ENCODE results near the gene TMEM45A.
"Not testable (repeated sequence)": the region's sequence is repeated elsewhere in the genome, so short reads cannot be mapped to it uniquely, and the experiment has no call there.

TMEM45A gene

DNA sequence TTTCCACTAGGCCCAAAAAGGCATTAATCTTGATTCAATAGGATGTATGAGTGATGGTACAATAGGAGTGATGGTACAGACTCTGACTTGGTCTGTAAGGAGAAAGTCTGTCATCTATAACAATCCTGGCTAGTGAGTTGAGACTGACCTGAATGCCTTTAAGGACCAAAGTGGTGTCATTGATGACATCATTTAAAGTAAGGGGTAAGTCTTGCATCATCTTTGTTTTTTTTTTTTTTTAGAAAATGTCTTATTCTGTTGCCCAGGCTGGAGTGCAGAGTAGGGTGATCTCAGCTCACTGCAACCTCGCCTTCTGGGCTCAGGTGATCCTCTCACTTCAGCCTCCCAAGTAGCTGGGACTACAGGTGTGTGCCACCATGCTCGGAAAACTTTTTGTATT, 5.6 kb upstream of the TMEM45A start:
- DNase-seq (ENCODE audit: low read depth): no peak

DNA sequence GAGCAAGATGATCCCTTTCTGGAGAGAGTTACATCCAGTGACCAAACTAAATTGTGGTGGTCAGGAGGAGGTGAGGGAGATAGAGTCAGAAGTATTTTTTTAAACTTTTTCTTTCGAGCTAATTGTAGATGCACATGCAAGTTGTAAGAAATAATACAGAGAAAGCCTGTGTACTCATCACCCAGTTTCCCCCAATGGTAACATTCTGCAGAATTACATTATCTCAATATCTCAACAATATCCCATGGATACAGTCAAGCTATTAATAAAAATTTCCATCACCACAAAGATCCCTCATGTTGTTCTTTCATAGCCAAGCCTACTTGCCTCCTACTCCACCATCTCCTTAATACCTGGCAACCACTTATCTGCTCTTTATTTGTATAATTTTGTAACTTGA, 3.3 kb upstream of the TMEM45A start:
- DNase-seq (ENCODE audit: low read depth): no peak

DNA sequence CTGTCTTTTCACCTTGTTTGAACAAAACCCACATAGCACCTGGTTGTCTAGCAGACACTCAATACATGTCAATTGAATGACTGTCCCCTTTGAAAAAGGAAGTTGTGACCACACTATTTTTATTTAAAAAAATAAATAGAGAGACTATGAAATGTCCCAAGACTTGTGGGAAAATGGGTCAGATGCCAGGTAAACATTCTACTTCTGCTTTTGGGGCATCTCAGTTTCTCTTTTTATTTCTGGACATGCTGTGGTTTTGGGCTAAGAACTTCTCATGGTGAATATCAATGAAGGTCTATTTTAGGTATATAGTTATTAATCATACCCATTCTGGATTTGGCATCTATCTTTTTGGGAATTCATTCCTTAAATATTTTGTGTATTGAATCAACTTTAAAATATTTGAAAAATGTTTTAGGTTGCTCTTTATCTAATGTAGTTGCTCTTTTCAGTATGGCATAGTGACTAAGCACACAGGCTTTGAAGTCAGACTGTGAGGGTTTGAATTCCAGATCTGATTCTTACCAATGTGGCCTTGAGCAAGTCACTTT, 4.4 kb downstream of the TMEM45A start:
- DNase-seq (ENCODE audit: low read depth): no peak

DNA sequence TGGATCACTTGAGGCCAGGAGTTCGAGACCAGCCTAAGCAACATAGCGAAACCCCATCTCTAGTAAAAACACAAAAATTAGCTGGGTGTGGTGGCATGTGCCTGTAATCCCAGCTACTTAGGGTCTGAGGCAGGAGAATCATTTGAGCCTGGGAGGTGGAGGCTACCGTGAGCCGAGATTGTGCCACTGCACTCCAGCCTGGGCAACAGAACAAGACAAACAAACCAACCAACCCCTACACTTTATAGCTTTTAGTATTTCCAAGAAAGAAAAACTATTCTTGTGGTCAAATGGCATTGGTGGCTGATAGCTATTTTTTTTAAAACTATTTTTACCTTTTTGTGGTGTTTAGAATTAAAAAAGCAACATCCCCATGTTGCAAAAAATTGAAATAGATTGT, 7.2 kb downstream of the TMEM45A start:
- DNase-seq (ENCODE audit: low read depth): no peak

DNA sequence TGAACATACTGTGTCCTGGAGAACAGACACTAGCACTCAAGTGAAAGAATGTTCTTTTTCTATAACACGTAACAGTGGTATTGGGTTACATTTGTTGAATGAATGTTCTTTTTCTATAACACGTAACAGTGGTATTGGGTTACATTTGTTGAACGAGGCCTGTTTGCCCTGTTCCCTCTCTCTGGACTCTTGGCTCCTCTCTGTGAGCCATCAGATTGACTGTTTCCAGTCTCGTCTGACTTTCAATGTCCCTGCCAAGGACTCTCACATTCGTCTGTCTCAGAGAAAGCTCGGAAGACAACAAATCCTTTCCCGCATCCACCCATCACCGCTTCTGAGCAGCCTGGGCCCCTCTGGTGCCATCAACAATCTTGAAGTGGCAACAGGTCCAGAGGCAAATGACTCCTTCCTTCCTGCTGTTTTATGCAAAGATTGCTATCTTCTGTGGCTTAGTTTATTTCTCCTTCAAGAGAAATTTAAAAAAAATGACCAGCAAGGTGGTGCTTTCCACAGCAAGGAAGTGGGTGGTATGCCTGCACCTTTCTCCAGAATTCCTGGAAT, 8.0 kb downstream of the TMEM45A start:
- DNase-seq (ENCODE audit: low read depth): no peak

DNA sequence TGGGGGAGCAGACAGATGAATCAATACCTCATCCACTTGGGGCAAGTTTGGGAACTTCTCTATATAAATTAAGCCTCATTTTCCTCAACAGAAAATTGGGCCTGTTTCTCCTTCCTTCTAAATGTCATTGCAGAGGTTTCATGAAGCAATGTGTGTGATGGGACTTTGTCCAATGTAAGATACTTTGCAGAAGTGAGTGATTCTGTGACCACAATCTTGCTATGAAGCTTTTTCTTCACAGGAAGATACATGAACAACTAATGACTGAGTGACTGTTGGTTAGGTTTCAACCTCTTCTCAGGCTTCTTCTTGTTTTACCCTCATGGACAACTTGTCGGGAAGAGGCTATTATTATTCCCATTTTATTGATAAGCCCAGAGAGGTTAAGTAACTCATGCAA, 11.0 kb downstream of the TMEM45A start:
- no peak for DNase-seq (ENCODE audit: low read depth)

DNA sequence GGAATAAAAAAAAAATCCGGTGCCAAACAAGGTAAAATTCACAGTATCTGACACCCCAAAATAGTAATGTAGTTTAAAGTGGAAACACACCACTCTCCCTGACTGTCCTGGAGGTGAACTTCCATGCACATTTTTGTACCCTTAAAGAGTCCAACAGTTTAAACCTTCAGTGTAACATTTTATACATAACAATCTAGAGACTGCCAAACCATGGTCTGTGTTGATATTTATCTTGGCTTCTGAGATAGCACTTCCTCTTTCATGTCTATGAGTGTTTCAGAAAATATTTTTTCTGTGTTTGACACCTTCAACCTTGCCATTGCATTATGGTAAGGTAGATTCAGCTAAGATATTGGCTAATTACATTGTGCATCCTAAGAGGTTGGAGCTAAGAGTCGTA, 13.9 kb downstream of the TMEM45A start:
- DNase-seq (ENCODE audit: low read depth): no peak

DNA sequence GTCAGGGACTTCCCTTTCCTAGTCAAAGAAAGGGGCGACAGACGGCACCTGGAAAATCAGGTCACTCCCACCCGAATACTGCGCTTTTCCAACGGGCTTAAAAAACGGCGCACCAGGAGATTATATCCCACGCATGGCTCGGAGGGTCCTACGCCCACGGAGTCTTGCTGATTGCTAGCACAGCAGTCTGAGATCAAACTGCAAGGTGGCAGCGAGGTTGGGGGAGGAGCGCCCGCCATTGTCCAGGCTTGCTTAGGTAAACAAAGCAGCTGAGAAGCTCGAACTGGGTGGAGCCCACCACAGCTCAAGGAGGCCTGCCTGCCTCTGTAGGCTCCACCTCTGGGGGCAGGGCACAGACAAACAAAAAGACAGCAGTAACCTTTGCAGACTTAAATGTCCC, 17.4 kb downstream of the TMEM45A start:
- DNase-seq (ENCODE audit: low read depth): not testable (repeated sequence)

DNA sequence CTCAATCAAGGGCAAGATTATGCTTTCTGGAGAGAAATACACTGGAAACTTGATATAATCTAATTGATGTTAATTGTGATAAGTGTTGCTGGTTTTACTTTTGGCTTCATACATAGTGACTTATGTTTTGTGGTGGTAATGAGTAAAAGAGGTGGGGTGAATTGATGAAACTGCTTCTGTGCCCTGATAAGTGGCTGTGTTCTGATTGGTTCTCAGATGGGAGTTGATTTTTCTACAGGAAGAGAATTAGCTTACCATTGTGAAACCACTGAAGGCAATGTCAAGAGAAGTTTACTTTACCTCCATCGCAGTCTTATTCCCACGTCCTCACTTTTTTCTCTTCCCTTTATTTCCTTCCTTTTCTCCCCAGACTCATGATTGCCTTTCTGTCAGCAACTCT, 23.8 kb downstream of the TMEM45A start:
- no peak for DNase-seq (ENCODE audit: low read depth)

DNA sequence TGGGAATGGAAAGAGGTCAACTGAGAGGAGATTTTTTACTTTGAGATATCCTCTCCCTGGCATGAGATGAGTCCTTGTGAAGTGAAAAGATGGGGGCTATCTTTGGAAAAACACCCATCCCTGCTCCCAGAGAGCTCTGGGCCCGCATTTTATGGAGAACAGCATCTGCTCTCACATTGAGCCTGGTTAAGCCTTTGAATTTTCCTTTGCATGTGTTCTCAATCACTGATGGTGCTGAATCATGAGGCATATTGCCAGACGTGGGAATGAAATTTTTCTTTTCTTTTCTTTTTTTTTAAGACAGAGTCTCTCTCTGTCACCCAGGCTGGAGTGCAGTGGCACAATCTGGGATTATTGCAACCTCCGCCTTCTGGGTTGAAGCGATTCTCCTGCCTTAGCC, 24.4 kb downstream of the TMEM45A start:
- no peak for DNase-seq (ENCODE audit: low read depth)

DNA sequence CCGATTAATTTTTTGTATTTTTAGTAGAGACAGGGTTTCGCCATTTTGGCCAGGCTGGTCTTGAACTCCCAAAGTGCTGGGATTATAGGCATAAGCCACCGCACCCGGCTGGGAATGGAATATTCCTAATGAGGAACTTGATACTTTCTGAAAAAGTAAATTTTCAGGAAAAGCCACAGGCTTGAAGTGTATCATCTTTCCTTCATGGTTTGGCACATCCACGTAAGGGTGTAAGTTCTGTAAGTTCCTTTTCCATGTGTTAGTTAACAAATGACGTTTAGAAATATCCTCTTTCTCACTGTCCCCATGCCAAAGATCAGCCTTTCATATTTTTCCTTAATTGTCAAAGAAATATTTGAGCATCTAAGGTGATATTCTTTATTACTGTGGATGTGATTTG, 24.9 kb downstream of the TMEM45A start:
- no peak for DNase-seq (ENCODE audit: low read depth)

DNA sequence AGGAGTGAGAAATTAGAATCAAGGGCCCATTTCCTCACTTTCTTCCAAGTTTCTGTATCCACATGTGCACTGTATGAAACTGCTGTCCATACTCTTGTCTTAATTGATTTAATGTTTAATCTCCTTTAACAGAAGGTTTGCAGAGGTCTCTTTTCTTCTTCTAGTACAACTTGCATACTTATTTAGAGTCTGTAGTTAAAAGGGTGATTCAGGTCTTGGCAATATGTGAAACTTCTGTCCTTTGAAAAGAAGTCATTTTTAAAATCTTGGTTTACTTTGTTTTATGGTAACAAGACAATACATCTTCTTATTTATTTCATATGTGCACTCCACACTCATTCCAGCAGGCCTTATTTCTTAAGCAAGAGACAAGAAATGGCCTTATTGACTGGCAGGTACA, 25.8 kb downstream of the TMEM45A start:
- no peak for DNase-seq (ENCODE audit: low read depth)

DNA sequence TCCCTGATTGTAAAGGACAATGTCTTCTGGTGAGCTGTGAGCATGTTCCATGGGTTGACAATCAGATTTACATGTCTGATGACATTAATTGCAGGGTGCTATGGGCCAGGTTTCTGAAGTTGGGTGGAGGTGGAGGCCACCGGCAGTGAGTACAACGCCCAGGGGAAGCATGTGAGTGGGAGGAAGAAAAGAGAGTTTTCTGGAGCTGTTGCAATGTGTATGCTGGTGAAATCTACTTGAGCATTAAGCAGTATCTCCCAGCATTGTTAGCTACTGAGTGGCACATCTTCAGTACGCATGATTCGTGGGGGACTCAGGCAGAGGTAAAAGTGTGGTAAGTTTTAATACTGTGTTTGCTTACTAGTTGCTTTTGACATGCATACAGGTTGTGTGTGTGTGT, 26.6 kb downstream of the TMEM45A start:
- no peak for DNase-seq (ENCODE audit: low read depth)

DNA sequence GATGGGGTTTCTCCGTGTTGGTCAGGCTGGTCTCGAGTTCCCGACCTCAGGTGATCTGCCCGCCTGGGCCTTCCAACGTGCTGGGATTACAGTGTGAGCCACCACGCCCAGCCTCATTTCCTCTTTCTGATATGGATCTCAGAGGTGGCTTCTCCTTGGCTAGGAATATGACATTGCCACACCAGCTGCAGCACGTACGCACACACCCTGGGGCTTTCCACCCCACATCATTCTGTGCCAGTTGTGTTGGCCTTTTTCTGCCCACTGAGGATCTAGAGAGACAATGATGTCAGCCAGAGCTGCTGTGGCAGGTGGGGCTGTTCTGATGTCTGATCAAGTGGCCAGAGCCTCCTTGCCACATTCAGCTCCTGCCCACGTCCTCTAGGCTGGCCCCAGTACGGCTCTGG, 29.0 kb downstream of the TMEM45A start:
- no peak for DNase-seq (ENCODE audit: low read depth)

DNA sequence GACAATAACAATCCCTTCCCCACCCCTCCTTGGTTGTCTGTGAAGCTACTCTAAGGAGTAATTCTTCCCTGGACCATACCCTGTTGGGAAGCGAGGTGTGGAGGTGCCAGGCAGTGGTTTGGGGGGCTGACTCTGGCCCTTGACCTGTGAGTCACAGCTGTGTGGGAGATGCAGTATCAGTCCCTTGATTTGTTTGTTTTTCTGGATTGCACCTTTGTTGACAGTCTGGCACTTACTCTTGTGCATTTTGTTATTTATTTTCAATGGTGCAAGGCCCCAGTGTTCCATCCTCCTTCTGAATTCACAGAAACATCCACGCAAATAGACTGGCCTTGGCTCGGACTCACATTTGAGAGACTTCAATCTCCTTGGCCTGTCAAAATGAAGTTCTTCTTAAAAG, 29.7 kb downstream of the TMEM45A start:
- DNase-seq (ENCODE audit: low read depth): no peak

DNA sequence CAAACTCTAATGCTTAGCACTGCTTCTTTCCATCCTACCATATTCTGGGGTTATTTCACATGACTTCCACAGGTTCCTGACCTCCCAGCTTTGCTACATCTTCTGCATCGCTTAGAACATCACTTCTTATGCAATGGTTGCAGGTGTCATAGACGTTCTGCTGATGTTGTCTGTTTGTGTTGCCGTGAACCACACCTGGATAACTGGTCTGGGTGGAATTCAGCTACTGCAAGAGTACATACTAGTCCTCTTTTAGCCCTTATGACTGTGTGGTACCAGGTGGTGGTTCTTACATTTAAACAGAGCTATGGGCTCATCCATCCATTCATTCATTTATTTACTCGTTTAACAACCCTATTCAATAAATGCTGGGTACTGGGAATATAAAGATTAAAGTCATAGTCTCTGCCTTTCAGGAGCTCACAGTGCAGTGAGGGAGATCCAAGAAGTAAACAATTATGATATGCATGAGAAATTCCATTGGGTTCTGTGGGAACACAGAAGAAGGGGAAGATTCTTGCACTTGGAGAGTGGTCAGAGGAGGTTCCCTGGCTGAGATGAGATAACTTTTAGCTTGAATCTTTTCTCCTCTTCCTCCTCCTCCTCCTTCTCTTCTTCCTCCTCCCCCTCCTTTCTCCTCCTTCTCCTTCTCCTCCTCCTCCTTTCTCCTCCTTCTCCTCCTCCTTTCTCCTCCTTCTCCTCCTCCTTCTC, 30.8 kb downstream of the TMEM45A start:
- no peak for DNase-seq (ENCODE audit: low read depth)

DNA sequence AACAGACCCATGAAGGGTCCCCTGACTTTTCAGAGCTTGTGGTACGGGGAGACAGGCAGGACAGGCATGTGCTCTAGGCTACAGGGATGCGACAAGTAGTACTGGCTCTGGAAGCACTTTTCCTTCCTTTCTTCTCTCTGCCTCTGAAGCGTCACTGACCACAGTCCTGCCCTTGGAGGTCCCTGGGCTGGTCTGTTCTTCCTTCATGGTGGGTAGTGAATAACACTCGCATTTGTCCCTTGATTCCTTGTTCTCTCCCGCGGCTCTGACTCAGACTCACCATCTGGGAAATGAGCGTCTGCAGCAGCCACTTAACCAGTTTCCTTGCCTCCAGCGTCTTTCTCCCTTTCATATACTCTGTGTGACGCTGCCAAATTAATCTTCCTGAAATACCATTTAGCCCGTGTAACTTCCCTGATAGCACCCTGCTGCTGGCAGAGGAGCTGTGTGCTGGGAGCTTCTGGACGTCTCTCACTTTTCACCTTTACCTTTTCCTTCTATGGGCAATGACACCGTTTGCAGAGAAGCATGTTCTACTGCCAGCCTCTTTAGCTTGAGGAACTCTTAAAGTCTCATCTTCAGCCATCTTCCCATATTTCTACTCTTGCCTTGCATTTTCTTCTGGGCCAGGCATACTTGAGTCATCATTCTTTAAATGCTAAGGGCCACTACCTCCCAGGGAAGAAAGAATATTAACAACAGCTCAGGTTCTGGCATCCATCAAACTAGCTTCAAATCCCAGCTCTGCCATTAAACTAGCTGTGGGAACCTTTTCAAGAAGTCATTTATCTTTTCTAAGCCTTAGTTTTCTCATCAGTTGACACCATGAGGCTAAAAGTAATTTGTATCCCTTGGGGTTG, 33.6 kb downstream of the TMEM45A start:
- no peak for DNase-seq (ENCODE audit: low read depth)

DNA sequence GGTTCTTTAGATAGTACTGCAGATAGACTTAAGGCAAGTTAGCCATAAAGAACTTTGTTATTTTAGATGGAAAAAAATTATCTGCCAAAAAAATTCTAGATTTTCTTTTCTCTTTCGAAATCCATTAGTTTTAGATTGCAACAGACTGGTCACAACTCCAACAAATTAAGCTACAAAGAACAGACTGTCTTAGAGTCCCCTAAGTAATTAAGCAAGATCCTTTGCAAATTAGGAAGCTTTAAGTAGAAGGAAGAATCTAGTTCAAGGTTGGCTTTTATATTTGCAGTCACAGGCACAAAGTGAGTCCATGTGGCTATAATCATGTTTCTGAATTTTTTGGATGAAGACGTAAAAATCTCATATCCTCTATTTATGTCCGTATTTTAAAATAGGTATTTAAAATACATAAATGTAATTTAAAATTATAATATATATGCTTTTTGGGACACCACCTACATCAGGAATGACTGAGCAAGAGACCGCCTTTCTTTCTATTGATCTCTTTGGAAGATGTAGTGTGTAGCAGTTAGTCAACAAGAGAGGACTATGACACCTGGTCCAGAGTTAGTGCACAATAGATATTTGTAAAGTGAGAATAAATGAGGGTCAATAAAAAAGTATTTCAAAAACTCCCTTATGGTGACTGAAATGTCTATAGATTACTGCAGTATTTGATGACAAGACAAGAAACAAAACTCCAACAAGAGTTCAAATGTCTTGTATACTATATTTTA, 34.4 kb downstream of the TMEM45A start:
- DNase-seq (ENCODE audit: low read depth): no peak

DNA sequence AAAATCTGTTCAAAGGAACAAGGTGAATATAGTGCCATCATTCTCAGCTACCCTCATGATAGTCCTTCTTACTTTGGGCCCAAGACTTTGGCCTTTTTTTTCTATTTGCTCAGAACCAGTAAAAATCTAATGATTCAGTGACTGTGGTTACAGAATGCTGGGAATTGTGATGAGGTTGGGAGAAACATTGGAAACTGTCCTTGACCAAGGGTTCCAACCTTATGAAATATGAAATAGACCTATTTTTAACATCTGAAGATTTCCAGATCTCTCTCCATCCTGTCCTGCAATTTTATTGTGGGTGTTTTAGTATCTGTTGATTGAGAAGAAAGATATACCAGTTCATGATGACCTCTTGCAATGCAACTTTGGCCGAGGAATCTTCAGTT, 34.9 kb downstream of the TMEM45A start:
- DNase-seq (ENCODE audit: low read depth): no peak

DNA sequence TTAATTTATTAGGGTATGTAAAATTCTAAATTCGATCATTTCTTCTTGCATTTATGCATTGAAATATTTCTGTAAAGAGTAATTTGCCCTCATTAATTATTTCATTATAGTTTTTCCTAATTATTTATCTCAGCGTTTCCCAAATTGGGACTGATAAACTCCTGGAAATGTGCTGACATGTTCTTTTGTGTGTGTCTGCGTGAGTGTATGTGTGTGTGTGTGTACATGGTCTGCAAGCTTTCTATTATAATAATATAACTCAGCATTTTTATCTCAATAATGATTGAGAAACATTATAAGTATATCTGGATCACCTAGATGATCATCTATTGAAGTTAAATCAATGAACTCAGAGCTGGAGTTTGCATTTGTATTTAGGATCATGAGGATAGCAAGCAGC, 38.7 kb downstream of the TMEM45A start:
- no peak for DNase-seq (ENCODE audit: low read depth)

DNA sequence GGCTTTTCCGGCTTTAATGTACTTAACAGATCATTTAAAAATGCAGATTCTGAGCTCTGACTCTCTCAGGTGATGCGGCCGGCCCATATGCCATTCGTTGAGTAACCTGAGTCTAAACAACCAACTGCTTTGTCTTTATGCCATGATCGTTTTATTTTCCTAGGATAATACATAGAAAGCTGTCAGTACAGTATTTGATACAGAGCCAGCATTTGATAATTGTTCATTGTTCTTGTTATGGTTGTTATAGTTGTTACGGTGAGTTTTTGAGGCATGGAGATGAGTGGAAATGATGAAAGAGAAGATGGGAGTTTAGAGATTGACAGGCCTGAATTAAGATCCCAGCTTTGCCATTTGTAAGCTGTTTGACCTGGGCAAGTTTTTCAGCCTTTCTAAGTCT, 40.0 kb downstream of the TMEM45A start:
- DNase-seq (ENCODE audit: low read depth): no peak

DNA sequence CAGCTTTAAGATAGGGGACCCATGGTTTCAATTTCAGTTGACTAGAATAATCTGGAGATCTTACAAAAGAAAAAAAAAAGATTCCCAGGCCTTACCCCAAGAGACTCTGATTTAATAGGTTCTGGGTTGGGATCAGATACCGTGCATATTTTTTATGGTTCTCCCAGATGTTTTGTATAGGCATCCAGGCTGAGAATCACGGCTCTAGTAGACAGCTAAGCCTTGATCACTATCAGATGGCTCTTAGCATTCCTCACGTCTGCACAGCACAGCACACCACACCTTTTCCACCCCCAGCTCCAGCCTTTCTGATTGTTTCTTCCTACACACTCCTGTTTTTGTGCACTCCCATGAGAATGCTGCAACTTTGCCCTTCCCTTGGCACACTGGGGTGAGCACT, 40.8 kb downstream of the TMEM45A start:
- DNase-seq (ENCODE audit: low read depth): no peak

DNA sequence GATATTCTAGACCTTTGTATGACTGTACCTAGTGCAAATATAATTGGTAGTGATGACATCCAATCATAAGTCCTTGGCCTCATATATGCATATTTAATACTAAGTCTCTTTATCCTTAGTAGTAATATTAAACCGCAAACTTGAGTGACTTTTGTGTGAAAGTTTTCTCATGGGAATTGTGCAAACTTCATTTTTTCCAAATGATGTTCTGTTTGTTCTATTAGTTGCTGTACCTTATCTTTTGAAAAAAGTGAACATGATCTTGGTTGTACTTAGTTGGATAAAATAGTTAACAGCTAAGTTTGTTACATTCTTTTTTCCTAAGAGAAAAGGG, 43.2 kb downstream of the TMEM45A start:
- no peak for DNase-seq (ENCODE audit: low read depth)

All from stimulated activated CD8-positive, alpha-beta memory T cell treated with anti-CD3 and anti-CD28 coated beads, Interleukin-15, amount 100 ng/mL, for 24 hours (primary cell).